Hematopoietic multipotent progenitor cell treated with erythropoietin and hydrocortisone succinate and interleukin-3 and kit ligand, for 8 days (in vitro differentiated cells): ENCODE data around the gene ZNF280B.
"Not testable (repeated sequence)": the region's sequence is repeated elsewhere in the genome, so short reads cannot be mapped to it uniquely, and the experiment has no call there.

Source experiments
- DNase-seq: peaks from one replicate; pipeline ENCODE4 v3.0.0-alpha.2; 2015

The ZNF280B gene

GRCh38 chr22:22462813-22463567, 45.6 kb downstream of the ZNF280B start:
- peak; percentile 28 for DNase-seq

DNA sequence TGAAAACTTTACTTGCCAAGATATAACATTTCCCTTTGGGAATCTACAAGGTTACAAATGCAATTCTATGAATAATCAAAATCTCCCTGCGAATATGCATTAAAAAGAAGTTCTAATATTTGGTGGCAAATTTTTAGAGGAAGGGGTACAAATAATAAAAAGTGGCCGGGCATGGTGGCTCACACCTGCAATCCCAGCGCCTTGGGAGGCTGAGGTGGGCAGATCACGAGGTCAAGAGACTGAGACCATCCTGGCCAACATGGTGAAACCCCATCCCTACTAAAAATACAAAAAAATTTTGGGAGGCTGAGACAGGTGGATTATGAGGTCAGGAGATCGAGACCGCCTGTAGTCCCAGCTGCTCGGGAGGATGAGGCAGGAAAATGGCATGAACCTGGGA, 47.0 kb downstream of the ZNF280B start:
- DNase-seq, result no peak

DNA sequence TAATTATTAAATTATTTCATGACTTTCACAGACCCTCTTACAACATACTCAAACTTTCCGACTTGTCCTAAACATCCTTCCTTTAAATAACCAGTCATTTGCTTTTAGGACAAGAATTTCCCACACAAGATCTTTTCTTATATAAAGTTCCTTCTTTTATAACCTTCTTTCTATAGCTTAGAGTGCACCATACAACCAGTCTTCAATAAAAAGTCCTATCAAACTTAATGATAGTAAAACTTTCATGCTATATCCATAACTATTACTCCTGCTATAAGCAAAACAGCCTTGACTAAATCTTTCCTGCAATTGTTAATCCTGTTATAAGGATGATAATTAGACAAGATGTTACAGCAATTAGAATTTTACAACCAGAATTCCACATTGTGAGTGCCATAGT, 47.4 kb downstream of the ZNF280B start:
- DNase-seq, result no peak

GRCh38 chr22:22460635-22461034, 47.9 kb downstream of the ZNF280B start:
- peak; percentile 42 for DNase-seq

DNA sequence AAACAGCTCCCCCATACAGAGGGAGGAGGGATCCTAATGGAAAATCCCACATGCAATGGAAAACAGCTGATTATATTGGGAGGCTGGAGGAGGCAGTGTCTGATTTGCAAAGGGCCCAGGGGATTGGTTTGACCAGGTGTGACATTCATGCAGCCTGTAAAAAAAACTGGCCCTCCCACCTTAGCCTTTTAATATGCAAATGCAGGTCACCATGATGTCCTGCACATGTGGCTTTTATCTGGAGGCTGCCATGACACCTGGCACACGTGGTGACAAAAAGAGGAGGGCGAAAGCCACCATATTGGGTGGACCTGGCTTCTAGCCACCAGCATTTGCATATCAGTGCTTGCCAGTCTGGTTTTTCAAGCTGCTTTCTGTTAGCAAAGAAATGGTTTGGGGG, 48.5 kb downstream of the ZNF280B start:
- no peak for DNase-seq

- no peak for DNase-seq
Observed at GRCh38 chr22:22458896-22459588, 49.5 kb downstream of the ZNF280B start.

DNA sequence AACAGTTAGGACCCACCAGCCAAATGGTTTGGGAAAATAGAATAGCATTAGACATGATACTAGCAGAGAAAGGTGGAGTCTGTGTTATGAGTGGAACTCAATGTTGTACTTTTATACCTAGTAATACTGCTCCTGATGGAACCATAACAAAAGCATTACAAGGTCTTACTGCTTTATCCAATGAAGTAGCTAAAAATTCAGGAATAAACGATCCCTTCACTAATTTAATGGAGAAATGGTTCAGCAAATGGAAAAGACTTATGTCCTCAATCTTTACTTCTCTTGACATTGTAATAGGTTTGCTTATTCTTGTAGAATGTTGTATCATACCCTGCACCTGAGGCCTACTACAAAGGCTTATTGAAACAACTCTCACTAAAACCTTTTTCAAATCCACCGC, 50.2 kb downstream of the ZNF280B start:
- DNase-seq, result no peak

DNA sequence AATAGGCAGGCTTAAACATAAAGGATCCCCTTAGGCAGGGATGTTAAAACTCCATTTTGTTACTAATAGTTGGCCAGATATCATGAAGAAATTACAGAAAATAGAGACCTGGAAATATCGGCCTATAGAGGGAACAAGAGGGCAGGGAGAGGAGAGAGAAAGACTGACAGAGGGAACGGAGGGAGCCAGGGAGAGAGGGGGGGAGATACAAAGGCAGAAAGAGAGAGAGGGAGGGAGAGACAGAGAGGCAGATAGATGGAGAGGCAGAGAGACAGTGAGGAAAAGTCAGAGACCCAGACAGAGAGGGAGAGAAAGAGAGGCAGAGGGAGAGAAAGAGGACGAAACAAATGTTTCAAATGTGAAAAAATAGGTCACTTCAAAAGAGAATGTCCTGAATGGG, 53.5 kb downstream of the ZNF280B start:
- DNase-seq, result no peak

DNA sequence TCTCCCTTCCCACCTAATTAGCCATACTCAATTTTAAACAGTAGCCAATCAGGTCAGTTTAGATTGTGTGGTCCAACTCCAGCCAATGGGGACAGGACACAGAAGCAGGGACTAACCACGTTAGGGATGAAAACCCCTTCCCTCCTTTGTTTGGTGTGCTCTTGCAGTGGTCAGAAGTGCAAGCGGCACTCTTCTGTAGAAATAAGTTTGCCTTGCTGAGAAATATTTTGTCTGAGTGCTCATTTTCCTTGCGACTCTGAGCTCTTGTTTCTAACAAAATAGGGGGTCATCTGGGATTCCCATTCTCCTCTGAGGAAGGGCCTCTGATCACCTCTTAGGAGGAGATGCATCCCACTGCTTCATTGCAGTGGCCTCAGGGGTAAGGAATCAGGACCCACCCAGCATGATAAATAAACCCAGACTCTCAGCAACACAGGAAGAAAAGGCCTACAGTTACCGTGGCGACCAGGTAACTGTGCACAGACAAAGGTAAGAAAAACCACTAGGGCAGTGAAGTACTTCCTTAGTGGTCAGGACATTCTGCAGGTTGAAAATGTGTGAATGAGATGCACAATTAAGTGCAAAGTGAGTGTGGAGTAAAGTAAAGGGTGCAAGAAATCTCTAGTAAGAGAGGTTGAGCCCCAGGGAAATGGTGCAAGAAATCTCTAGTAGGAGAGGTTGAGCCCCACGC, 55.4 kb downstream of the ZNF280B start:
- no peak for DNase-seq

DNA sequence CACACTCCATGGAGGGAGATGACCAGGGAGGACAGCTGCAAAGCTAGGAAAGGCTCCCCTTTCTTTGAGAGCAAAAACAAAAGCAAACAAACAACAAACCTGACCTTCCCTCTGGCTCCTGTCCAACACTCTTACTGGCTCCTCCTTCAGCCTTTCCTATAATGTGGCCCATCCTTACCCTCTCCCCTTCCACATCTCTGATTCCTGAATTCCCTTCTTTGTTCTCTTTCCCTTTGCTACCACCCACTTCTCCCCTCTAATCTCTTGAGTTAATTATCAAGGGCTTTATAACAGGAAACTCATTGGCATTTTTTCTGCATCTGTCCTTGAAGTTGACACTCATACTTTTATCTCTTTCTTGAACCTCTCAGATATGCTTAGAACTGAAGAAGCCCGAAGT, 56.3 kb downstream of the ZNF280B start:
- DNase-seq, result no peak

- DNase-seq, result peak; percentile 22
Observed at GRCh38 chr22:22450343-22450839, 58.2 kb downstream of the ZNF280B start.

DNA sequence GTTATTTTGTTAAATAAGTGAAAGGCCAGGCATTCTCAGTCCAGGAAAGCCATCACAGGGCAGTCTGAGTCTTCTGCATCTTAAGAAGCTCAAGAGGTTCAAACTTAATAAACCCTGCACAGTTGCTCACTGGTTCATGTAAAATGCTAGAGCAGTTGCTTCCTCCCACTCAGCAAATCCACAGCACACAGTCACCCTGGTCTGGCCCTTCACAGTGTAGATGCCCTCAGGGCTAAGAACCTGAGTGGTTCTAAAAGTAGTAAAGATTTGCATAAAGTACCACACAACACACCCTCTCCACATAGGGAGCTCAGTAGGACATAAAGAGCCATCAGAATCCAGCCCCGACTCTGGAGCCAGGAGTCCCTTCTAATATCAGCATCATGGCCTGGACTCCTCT, 58.7 kb downstream of the ZNF280B start:
- DNase-seq, result no peak

DNA sequence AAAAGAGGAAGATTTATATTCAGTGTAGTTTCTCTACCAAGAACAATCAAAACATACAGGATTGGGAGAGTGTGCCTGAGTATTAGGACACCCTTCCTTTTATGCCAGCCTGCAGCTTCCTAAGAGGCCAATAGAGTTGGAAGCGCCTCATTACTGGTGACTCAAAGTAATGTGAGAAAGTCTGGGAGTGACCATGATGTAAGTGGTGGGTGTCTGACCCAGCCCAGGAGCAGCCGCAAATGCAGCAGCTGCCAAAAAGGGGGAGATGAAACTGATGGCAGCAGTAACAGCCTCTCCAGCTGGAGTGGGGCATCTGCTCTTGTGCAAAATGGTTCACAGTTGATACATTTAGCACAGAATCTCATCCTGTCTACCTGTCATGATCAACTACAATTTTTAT, 62.0 kb downstream of the ZNF280B start:
- no peak for DNase-seq

GRCh38 chr22:22444007-22444589, 64.4 kb downstream of the ZNF280B start:
- not testable (repeated sequence) for DNase-seq

- DNase-seq, result no peak
Observed at GRCh38 chr22:22442928-22443709, 65.4 kb downstream of the ZNF280B start.

DNA sequence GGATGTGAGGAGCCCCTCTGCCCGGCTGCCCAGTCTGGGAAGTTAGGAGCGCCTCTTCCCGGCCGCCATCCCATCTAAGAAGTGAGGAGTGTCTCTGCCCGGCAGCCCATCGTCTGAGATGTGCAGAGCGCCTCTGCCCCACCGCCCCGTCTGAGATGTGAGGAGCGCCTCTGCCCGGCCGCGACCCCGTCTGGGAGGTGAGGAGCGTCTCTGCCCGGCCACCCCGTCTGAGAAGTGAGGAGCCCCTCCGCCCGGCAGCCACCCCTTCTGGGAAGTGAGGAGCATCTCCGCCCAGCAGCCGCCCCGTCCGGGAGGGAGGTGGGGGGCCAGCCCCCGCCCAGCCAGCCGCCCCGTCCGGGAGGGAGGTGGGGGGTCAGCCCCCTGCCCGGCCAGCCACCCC, 66.9 kb downstream of the ZNF280B start:
- not testable (repeated sequence) for DNase-seq

DNA sequence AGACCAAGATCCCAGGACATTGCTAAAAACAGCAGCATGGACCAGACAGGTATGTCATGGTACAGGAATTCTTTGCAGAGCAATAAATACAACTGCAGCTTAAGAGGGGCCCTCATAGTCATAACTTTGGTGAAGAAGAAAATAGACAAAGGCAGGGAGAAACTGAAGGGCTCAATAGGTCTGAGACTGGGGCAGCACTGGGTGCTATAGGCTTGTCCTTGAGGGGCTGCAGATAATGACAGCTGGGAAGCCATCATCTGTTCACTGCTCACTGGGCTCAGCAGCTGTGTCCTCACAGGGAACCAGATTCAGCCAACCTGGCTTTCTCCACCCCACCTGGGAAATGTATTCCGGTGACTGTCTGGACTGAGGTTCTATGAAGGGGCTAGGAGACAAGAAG, 68.4 kb downstream of the ZNF280B start:
- no peak for DNase-seq
